NAMALWA (cell line): ENCODE data around the gene HEPHL1.
"Not testable (repeated sequence)": the region's sequence is repeated elsewhere in the genome, so short reads cannot be mapped to it uniquely, and the experiment has no call there.

Experiments used
- DNase-seq: peaks from one replicate; pipeline ENCODE4 v3.0.0-alpha.2; 2015; ENCODE audit warnings: low spot score

Gene HEPHL1

GRCh38 chr11:94020777-94021481 is at the start of gene HEPHL1:
HEPHL1 (plus strand) TSS chr11:94021354; CDS start chr11:94021369, 15 bp downstream.
- DNase-seq: no peak

DNA sequence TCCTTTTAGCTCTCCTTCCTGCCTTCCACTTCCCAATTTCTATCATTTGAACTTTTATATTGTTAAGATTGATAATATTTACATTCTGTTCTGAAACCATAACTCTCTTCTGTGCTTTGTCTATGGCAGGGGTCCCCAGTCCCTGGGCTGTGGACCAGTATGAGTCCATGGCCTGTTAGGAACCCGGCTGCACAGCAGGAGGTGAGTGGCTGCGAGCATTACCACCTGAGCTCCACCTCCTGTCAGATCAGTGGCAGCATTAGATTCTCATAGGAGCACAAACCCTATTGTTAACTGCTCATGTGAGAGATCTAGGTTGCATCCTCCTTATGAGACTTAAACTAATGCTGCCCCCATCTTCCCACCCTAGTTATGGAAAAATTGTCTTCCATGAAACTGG is 48.4 kb upstream of the HEPHL1 start:
- DNase-seq: no peak

- not testable (repeated sequence) for DNase-seq
These were observed 47.7 kb upstream of the HEPHL1 start for GRCh38 chr11:93973322-93974051.

- no peak for DNase-seq
These were observed 46.4 kb upstream of the HEPHL1 start for GRCh38 chr11:93974759-93975158.

DNA sequence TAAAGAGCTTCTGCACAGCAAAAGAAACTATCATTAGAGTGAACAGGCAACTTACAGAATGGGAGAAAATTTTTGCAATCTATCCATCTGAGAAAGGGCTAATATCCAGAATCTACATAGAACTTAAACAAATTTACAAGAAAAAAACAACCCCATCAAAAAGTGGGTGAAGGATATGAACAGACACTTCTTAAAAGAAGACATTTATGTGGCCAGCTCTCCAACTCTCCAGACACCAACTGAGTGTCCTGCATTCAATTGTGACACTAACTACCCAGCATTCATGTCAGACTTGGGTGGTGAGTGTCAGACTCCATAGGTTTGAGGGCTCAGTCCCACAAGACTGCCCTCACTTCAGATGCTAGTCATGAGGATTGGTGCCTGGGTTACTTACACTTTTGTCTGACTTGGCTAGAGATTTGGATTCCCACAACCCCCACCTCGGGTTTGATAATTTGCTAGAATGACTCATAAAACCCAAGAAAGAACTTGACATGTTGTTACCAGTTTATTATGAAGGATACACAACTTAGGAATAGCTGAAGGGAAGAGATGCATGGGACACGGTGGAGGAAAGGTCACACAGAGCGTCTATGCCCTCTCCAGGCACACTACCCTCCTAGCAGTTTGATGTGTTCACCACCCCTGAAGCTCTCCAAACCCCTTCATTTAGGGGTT is 44.4 kb upstream of the HEPHL1 start:
- not testable (repeated sequence) for DNase-seq

DNA sequence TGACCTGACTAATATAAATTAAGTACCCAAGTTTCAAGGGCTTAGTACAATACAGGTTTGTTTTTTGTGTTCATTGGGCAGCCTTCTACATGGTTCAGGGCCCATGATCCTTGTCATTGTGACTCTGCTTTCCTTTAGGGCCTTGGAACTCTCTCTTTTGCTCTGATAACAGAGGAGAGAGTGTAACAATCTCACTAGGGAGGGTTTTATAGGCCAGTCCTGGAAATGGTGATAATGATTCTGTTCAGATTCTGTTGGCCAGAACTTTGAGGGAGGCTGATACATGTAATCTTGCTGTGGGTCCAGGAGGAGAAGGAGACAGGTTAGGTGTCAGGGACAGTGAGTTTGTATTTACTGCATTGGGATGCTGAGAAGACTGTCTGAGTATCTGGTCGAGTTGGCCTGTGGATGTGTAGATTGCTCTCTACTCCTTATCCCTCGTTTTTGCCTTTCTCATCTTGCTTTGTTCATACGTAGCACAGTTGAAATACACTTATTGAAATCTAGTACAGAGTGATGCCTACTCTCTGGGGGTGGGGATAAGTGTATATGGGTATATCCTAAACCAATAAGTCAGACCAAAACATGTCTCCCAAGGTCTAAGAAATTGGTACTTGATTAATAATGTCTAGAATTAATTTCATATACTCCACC is 37.5 kb upstream of the HEPHL1 start:
- DNase-seq: no peak

DNA sequence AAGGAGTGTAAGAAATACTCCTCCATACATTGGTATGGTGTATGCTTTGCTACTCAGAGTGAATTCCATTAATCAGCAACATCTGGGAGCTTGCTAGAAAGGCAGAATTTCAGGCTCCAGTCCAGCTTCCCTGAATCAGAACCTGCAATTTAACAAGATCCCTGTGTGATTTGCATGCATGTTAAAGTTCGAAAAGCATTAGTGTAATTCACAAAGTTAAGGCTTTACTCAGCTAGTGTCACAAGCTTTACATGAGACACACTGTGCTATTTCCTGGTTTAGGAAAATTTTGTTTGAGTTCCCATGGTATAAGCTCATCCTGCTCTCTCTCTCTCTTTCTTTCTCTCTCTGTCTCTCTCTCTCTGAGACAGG is 37.0 kb upstream of the HEPHL1 start:
- DNase-seq: no peak

DNA sequence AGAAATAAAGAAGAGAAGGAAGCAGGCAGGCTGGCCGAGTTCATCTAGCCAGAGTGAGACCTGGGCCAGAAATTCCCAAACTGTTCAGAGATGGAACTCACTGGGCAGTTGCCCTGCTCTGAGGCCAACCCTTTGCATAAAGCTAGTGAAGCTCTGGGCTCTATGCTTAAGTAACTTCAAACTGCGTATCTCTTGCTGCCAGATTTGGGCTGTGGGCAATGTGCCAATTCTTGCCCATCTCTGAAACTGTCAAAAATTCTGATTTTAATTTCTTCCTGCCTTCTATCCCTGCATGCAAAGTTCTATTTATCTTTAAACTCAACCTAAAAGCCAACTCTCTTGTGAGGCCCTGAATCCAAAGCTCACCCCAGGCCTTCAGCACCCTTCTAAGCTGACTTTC is 36.2 kb upstream of the HEPHL1 start:
- no peak for DNase-seq

DNA sequence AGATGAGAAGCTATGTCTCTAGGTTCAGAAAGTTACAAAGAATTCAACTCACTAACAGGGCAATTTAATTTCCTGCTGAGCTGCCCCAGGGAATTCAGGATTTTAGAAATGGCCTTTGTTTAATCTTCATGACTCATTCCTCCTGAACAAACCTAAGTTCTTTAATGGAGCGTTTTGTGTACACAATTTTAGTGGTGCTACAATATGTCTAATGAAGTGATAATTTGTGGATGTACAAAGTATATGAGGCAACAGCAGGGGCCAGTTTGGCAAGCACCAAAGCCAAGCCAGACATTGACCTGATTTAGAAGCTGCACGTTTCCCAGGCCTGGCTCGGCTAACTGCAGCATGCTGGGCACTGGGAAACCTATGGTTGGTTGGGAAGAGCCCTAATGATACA is 34.4 kb upstream of the HEPHL1 start:
- DNase-seq: no peak

DNA sequence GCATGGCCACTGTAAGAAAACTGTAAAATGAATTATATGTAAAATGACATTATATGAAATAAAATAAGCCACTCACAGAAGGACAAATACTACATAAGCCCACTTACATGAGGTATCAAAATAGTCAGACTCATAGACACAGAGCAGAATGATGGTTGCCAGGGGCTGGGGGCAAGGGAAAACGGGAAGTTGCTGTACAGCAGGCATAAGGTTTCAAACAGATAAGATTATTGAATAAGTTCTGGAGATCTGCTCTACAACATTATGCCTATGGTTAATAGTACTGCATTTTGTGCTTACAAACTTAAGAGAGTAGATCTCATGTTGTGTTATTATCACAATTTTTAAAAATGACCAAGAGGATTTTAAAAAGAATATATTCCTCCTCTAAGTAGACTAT is 32.7 kb upstream of the HEPHL1 start:
- no peak for DNase-seq

DNA sequence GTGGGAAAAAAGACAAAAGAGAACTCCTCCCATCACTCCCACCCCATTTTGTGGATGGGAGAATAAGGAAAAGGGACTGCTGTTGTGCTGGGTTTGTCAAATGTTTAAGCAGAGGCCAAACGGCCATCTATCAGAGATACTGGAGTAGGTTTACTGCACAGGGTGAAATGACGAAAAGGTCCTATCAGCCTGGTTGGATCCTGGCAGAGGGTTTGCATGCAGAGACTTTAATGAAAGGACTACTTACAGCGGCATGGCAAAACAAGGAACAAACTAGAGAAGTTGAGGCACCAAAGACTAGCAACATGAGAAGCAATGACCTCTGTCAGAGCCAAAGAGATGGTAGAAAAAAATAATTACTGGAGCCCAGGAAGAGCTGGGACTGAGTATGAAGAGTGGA is 32.2 kb upstream of the HEPHL1 start:
- no peak for DNase-seq

DNA sequence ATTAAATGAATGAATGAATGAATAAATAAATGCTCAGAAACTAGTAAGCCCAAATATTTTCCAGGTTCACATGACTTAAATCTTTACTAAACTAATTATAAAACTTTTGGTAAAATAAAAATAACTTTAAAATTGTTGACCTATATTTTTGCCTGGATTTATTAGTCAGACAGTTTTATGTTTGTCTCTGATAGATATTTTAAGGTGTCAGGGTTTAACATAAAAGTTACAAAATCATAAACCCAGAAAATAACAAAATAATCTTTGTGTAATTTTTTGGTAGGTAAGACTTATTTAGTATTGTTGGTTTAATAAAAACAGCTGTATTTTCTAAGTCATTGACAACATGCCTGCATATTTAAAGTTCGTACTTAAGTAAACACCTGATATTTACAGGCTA is 27.4 kb upstream of the HEPHL1 start:
- no peak for DNase-seq

- no peak for DNase-seq
These were observed 23.4 kb upstream of the HEPHL1 start for GRCh38 chr11:93997741-93998140.

DNA sequence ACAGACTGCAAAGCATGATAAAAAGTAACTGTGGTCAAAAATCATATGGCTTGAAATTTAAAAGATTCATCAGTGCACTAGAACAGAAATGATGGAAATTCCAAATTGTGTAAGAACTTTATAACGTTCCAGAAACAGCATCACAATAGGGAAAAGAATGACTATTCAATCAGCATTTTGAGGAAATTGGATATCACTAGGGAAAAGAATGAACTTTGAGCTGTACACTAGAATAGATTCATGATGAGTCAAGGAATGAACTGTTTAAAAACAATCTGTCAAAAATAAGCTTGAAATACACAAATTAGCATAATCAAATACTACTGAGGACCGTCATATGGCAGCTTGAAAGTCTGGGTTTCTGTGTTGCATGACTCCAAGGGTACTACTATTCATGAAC is 20.5 kb upstream of the HEPHL1 start:
- DNase-seq: no peak

DNA sequence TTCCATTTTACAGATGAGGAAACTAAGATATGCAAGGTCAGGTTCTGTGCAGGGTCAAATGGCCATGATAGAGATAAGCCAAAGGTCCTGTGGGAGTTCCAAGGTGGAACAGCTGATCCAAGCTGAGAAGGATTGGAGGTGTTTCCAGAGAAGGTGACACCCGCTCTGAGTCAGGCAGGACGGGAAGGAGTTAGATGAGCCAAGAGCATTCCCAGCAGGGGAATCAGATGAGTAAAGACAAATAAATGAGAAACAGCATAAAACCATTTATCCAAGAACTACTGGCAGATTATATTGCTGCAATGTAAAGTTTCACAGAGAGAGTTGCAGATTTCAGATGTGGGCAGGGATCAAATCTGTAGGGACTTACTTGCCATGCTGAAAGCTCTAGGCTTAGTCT is 18.9 kb upstream of the HEPHL1 start:
- no peak for DNase-seq

- no peak for DNase-seq
These were observed 13.7 kb upstream of the HEPHL1 start for GRCh38 chr11:94007426-94007825.

DNA sequence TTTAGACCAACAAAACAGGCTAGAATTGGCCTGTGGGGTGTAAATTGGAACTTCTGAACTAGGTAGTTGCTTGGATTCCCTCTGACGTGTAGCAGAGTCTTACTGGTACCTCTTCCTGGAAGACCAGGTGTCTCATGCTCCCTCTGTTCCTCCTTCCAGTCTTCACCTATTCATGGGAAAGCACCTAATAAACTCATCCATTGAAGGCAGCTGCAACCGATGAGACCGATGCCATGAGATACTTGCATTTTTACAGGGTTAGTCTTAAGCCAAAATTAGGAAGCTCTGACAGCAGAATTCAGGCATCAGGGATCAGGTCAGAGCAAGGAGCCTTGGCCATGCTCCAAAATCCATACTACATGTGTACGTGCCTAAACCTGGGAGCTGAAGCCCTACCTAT is 13.2 kb upstream of the HEPHL1 start:
- DNase-seq: no peak

GRCh38 chr11:94010136-94010535 is 11.0 kb upstream of the HEPHL1 start:
- DNase-seq: no peak

- DNase-seq: no peak
These were observed 9.7 kb upstream of the HEPHL1 start for GRCh38 chr11:94011478-94011877.

DNA sequence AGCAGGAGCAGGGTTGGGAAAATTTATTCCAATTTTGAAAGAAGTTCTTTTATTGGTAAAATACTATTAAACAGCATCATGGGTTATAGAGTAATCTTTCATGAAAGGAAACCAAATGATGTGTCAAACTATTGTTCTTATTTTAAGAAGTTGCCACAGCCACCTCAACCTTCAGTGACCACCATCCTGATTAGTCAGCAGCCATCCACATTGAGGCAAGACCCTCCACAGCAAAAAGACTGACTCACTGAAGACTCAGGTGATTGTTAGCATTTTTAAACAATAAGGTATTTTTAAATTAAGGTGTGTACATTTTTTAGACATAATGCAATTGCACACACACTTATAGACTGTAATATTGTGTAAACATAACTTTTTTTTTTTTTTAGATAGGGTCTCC is 3.7 kb upstream of the HEPHL1 start:
- DNase-seq: no peak

DNA sequence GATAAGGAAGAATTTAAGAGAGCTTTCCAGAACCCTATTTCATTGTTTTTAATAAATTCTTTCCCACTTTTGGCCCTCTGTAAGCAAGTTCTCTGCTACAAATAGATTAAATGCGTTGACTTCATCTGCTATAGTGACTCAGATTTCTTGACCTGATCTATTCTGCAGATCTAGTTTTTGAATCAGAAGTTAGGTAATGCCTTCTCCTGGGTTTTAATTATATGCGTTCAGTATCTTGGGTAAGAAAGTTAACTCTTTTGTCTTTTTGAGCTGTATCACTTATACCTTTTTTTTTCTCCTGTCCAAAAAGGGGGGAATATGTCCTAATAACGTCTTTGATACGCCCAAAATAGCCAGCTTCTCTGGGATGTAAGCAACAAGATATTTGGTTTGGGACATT is 2.4 kb upstream of the HEPHL1 start:
- DNase-seq: no peak

DNA sequence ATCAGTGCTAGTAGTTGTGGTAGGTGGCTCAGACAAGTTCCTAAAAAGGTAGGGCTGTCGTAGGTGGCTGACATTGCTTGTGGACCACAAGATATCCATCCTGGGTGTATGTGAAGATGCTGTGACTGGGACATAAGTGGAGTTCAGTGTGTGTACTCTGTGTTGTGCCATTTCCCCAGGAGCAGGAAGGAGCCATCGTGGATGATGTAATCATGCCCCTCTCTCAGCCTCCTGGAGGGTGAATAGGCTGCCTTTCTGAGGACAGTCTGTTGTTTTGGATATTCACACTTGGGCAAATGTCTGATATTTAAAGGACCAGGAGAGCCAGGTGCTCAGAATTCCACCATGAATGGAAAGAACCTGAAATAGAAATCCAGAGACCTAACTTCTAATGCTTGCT is 2.7 kb downstream of the HEPHL1 start:
- DNase-seq: no peak

DNA sequence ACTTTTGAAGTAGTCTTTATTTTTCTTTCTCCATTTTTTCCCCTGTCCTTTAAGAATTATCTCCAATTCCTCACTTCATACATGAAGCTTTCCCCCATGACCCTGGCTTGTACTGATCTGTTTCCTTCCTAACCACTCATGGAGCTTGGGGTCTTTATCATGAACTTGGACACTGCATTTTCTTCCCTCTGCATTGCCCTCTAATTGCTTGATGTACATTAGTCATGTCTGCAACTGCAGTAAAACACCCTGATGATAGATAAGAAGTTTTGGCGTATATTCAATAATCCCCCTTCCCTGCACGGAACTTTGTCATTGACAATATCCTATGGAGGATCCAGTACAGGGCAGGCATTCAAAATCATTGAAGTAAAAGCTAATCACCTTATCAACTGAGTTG is 3.4 kb downstream of the HEPHL1 start:
- no peak for DNase-seq
